Choroid plexus epithelial cell (primary cell): ENCODE measurements around the gene ARVCF.

ENCODE experiments used
- DNase-seq: peaks from one replicate; pipeline ENCODE4 v3.0.0-alpha.2; 2010; ENCODE audit warnings: low read depth
- H3K4me3 ChIP-seq: 2 replicates; pipeline ENCODE4 v1.5.1; 2011; ENCODE audit warnings: low read depth, mild to moderate bottlenecking, control low read depth, low read length, moderate library complexity
- CTCF ChIP-seq: conservative IDR thresholded peaks from 2 replicates; pipeline ENCODE4 v1.5.1; 2011; ENCODE audit warnings: low read depth, mild to moderate bottlenecking, control low read depth, inconsistent platforms, low read length, moderate library complexity

Gene ARVCF

DNA sequence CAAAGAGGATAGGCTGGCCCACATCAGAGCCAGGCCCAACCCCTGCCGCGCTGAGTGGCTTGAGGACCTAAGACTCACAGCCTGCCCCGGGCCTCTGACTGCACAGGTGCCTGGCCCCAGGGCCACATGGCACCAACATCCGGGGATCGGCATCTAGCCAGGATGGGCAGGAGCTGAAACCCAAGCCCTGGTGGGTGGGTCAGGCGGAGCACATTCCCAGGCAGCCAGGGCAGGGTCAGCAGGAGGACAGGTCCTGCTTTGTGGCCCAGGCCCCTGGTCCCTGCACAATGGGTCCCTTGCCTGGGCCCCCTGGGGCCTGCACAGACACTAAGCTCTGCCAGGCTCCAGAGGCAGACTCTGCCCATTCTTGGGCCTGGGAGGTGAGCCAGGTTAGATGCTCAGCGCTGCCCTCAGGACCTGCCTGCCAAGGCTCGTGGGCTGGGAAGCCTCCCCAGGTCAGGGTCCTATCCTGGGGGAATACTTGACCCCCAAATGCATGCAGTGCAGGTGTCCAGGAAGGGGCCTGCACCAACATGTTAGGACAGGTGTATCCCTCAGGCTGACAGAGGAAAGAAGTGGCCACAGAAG lies 33.5 kb downstream of the ARVCF start:
- no peak for TF ChIP-seq CTCF
- DNase-seq, result no peak
- no peak overlapping the region for H3K4me3 ChIP-seq

DNA sequence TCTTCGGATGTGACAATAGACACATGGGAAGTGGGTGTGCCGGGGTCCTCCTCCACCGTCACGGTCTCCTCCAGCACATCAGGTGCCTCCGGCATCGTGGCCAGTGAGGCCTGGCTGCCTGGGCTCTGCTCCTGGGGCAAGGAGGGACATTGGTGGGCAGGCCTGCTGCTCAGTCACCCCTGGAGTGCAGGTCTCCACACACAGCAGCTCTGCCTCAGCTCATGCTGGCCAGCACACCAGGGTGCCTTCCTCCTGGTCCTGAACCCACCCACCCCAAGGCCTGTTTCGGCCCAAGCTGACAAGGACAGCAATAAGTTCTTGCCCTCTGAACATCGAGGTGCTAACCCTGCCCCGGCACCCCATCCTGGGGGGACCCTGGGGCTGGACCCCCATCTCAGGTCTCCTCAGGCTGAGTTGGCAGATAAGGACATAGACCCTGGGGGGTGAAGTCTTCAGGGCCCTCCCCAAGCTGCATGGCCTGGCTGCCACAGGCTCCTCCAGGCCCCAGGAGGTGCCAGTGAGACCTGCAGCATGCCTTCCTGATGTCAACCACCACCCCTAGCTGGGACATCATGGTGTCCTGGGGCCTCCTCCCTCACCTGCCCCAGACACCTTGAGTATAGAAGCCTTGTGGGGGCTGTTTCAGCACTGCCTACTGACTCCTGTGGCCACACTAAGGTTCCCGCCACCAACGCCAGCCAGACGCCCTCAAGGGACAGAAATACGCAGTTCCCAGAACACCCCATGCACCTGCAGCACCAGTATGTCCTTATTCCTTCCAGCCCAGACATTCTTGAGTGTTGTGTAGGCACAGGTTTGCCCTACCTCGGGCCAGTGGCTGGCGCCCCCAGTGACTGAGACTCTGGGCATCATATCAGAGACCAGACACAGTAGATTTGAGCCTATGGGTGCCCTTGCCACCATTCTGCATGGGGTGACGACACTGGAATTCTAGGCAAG lies 34.4 kb downstream of the ARVCF start:
- no peak for TF ChIP-seq CTCF
- no peak for DNase-seq
- H3K4me3 ChIP-seq, result no peak overlapping the region

DNA sequence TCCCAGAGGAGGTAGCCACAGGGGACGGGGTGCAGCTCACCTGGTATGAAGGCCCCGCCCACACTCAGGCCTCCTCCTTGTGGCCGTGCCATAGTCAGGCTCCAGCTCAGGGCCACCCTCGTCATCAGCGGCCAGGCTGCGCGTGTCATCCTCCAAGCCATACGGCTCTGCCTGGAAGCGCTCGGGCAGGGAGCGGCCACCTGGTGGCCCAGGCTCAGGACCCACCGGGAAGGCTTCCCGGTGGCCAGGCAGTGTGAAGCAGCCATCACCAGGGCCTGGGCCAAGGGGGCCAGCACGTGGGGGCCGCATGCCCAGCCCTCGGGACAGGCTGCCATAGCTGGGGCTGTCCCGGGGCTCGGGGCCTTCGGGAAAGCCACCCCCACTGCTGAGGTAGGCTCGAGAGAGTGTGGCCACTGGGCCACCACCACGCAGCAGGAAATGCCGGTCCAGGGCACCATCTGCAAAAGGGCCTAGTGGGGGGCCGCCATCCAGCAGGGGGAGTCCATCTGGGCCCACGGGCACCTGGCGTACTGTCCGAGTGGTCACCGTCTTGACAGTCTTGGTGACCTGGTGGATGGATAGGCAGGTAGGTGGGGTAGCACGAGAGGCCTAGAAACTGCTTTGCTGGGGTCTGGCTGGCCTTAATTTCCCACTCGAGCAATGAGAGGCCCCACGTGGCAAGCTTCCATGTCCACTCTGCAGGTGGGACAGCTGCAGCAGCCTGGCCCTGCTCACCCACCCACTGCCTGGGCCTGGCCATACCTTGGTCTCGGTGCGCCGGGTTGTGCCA lies 35.3 kb downstream of the ARVCF start:
- no peak overlapping the region for H3K4me3 ChIP-seq
- no peak for TF ChIP-seq CTCF
- DNase-seq, result no peak

- no peak for TF ChIP-seq CTCF
- DNase-seq, result no peak
- H3K4me3 ChIP-seq, result no peak overlapping the region
Measured at GRCh38 chr22:19980766-19981165, 35.9 kb downstream of the ARVCF start.

- no peak overlapping the region for H3K4me3 ChIP-seq
- TF ChIP-seq CTCF, result no peak
- no peak for DNase-seq
Measured at GRCh38 chr22:19979712-19980493, 36.7 kb downstream of the ARVCF start.

DNA sequence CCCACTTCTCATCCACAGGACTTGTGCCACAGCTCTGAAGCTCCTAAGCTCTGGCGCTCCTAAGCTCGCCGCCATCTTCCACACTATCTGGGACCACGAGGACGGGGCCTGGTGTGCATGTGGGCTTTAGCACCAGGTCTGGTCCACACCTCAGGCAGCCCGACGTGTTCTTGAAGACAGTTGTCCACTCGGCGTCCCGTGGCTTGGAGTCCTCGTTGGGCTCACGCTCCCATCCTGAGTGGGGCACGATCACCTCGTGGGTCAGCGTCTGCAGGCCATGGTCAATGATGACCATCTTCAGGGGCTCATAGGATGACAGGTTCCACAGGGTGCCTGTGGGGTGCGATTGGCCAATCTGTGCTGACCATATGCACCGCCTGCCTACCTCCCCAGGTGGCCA lies 37.9 kb downstream of the ARVCF start:
- H3K4me3 ChIP-seq, result no peak overlapping the region
- TF ChIP-seq CTCF, result no peak
- DNase-seq, result no peak
